ENCODE data around the gene MTAP. TPM values are rescaled to one million over a fixed set of nuclear protein-coding genes. Genes with fewer than 3 reads are reported as not detected.

Gene MTAP
- total RNA-seq, 2 experiments from 2014 or later = 17.2 to 17.8 TPM

GRCh38 chr9:21764846-21765245, 37.6 kb upstream of the MTAP start:
- ChIA-PET POLR2A (no interaction called here), CTCF (no interaction called here)
- DNase-seq (no peak), ATAC-seq (ENCODE audit: poor library complexity) (no peak)
- Histone ChIP-seq H3K4me3 (ENCODE audit: low read length) (no peak overlapping the region), H3K27me3 (ENCODE audit: control insufficient read depth in 1 of 2, insufficient read depth in 2 of 2, low read length in 2 of 2) (no peaks in the 10 kb centered on the region), H3K9me3 (ENCODE audit: control insufficient read depth in 1 of 2, insufficient read depth in 1 of 2, low read length in 2 of 2) (no peaks in the 10 kb centered on the region), H3K4me1 (ENCODE audit: insufficient read depth, low read length) (no peaks in the 10 kb centered on the region), H3K36me3 (ENCODE audit: insufficient read depth, low read length) (no peaks in the 10 kb centered on the region), H3K27ac (ENCODE audit: low read depth in 1 of 2, low read length in 2 of 2) (no peak overlapping the region)
- Mint-ChIP-seq H3K27me3 (no peaks in the 10 kb centered on the region), H3K9me3 (no peaks in the 10 kb centered on the region), H3K36me3 (ENCODE audit: low read depth) (no peaks in the 10 kb centered on the region), H3K4me1 (ENCODE audit: low read depth) (no peaks in the 10 kb centered on the region), H3K4me3 (no peak overlapping the region), H3K27ac (no peak overlapping the region)
- intact Hi-C loops (cut with DNase I, micrococcal nuclease) = no loop called here
- no peak for TF ChIP-seq CTCF (IDR thresholded peaks at IDR 0.05)

- Histone ChIP-seq H3K27me3 (ENCODE audit: control insufficient read depth in 1 of 2, insufficient read depth in 2 of 2, low read length in 2 of 2) (no peaks in the 10 kb centered on the region), H3K9me3 (ENCODE audit: control insufficient read depth in 1 of 2, insufficient read depth in 1 of 2, low read length in 2 of 2) (no peaks in the 10 kb centered on the region), H3K27ac (ENCODE audit: low read depth in 1 of 2, low read length in 2 of 2) (no peak overlapping the region), H3K4me3 (ENCODE audit: low read length) (no peak overlapping the region), H3K4me1 (ENCODE audit: insufficient read depth, low read length) (no peaks in the 10 kb centered on the region), H3K36me3 (ENCODE audit: insufficient read depth, low read length) (no peaks in the 10 kb centered on the region)
- H3K36me3 Mint-ChIP-seq (ENCODE audit: low read depth) = no peaks in the 10 kb centered on the region
- ChIA-PET POLR2A (no interaction called here), CTCF (interaction anchor here (0.5 kb wide), 1 partner anchor 184 kb away, joined by 3 read pairs; no protein-coding TSS in a partner anchor)
- no peak for TF ChIP-seq CTCF (IDR thresholded peaks at IDR 0.05)
- H3K4me1 Mint-ChIP-seq (ENCODE audit: low read depth) = peaks cover 4% of the 10 kb centered on the region
- ATAC-seq (ENCODE audit: poor library complexity) (no peak), DNase-seq (no peak)
- no peaks in the 10 kb centered on the region for H3K9me3 Mint-ChIP-seq
- H3K4me3 Mint-ChIP-seq = no peak overlapping the region
- no peak overlapping the region for H3K27ac Mint-ChIP-seq
- intact Hi-C loops (cut with DNase I, micrococcal nuclease) = no loop called here
- H3K27me3 Mint-ChIP-seq = no peaks in the 10 kb centered on the region
These were observed 36.3 kb upstream of the MTAP start for GRCh38 chr9:21766096-21766495.

GRCh38 chr9:21770871-21771560, 31.4 kb upstream of the MTAP start:
- no peaks in the 10 kb centered on the region for H3K36me3 ChIP-seq (ENCODE audit: insufficient read depth, low read length)
- ChIA-PET POLR2A (interaction anchor here (0.6 to 2.0 kb wide), 3 partner anchors 9 to 44 kb away, joined by 4 read pairs; partner anchors contain the start of gene MTAP), CTCF (no interaction called here)
- H3K9me3 Mint-ChIP-seq = no peaks in the 10 kb centered on the region
- no peak overlapping the region for H3K4me3 ChIP-seq (ENCODE audit: low read length)
- no peaks in the 10 kb centered on the region for H3K36me3 Mint-ChIP-seq (ENCODE audit: low read depth)
- TF ChIP-seq CTCF (IDR thresholded peaks at IDR 0.05) = no peak
- no peaks in the 10 kb centered on the region for H3K9me3 ChIP-seq (ENCODE audit: control insufficient read depth in 1 of 2, insufficient read depth in 1 of 2, low read length in 2 of 2)
- intact Hi-C loops (cut with DNase I, micrococcal nuclease) = no loop called here
- H3K4me1 ChIP-seq (ENCODE audit: insufficient read depth, low read length) = peaks cover 1% of the 10 kb centered on the region
- no peak overlapping the region for H3K27ac Mint-ChIP-seq
- no peaks in the 10 kb centered on the region for H3K27me3 ChIP-seq (ENCODE audit: control insufficient read depth in 1 of 2, insufficient read depth in 2 of 2, low read length in 2 of 2)
- DNase-seq (no peak), ATAC-seq (ENCODE audit: poor library complexity) (no peak)
- no peak overlapping the region for H3K27ac ChIP-seq (ENCODE audit: low read depth in 1 of 2, low read length in 2 of 2)
- peaks cover 9% of the 10 kb centered on the region for H3K4me1 Mint-ChIP-seq (ENCODE audit: low read depth)
- H3K4me3 Mint-ChIP-seq = no peak overlapping the region
- no peaks in the 10 kb centered on the region for H3K27me3 Mint-ChIP-seq
